Aorta (tissue), 5 donors: ENCODE data around the gene PCDH8. TPM values are rescaled to one million over a fixed set of nuclear protein-coding genes. Genes with fewer than 3 reads are reported as not detected.
A peak's percentile ranks its signal among the peaks of the same experiment; 100 is the strongest.

Experiments
- ATAC-seq: fragments of 200-7000 bp; cut with Tn5 transposase; one replicate; pipeline ENCODE4 v1.9.1; 2022; ENCODE audit warnings: moderate library complexity; ENCODE audit not compliant: low FRiP score
- DNase-seq, 2 donors: peaks; one replicate each; pipeline ENCODE4 v3.0.0-alpha.2; 2020
- H3K27ac ChIP-seq, 2 donors: one replicate each; pipeline ENCODE4 v1.5.1; 2013; ENCODE audit warnings: low read length in 2 of 2, mild to moderate bottlenecking in 2 of 2, moderate library complexity in 2 of 2, control low read depth in 1 of 2, inconsistent platforms in 1 of 2, low read depth in 1 of 2
- H3K27me3 ChIP-seq, 2 donors: one replicate each; pipeline ENCODE4 v1.6.1; 2013; ENCODE audit warnings: control low read depth in 1 of 2, low read length in 1 of 2, mild to moderate bottlenecking in 1 of 2, moderate library complexity in 1 of 2; ENCODE audit not compliant: insufficient read depth in 2 of 2, control insufficient read depth in 1 of 2
- H3K36me3 ChIP-seq, 2 donors: one replicate each; pipeline ENCODE4 v1.6.1; 2013; ENCODE audit warnings: control low read depth in 1 of 2, low read length in 1 of 2, mild to moderate bottlenecking in 1 of 2; ENCODE audit not compliant: insufficient read depth in 2 of 2, control insufficient read depth in 1 of 2
- H3K4me1 ChIP-seq, 2 donors: one replicate each; pipeline ENCODE4 v1.6.1; 2013; ENCODE audit warnings: low read length in 2 of 2, control low read depth in 1 of 2, mild to moderate bottlenecking in 1 of 2, moderate library complexity in 1 of 2; ENCODE audit not compliant: insufficient read depth in 2 of 2, control insufficient read depth in 1 of 2
- H3K4me3 ChIP-seq, 2 donors: one replicate each; pipeline ENCODE4 v1.5.1; 2013; ENCODE audit warnings: low read length in 2 of 2, control low read depth in 1 of 2, mild to moderate bottlenecking in 1 of 2
- H3K9me3 ChIP-seq: one replicate; pipeline ENCODE4 v1.6.1; 2013; ENCODE audit warnings: mild to moderate bottlenecking, low read length; ENCODE audit not compliant: control insufficient read depth
- WGBS, 2 donors: extraction: QIAGEN DNeasy Blood & Tissue Kit; methylation state at CpG; one replicate each; pipeline ENCODE4 v1.1.7; 2013; 5-methylcytosine and 5-hydroxymethylcytosine counted together
- intact Hi-C, 2 donors: fragments of 100-400 bp; cut with DNase I; formaldehyde crosslinking; loops; one replicate each; pipeline versions ENCODE4 v1.14.2 to v1.15.0; 2022
- polyA plus RNA-seq, 2 donors: library from polyadenylated mRNA; stranded (reverse); fragments of 200-250 nt; gene quantifications; one replicate each; pipeline ENCODE4 v1.2.3, GENCODE V29; 2013
- total RNA-seq, 2 donors: library from RNA; stranded (reverse); fragmentation: NEBNext Ultra II Directional; extraction: Animal tissue kit (Norgen Biotek cat#: 25700); gene quantifications; one replicate each; pipeline ENCODE4 v1.2.1, GENCODE V29; 2021
- donor health status: healthy with polysubstance abuse.
- donor health status: Bipolar disorder and iron deficiency.
- donor health status: DM: no; HTN: no; CAD: no.
- donor health status: DM: no; HTN: no; CAD: no.
- donor health status: DM: yes; HTN: yes; CAD: no.

PCDH8 gene
- total and polyA plus RNA-seq, 4 donors, result 0.21 TPM; not detected in 3

DNA sequence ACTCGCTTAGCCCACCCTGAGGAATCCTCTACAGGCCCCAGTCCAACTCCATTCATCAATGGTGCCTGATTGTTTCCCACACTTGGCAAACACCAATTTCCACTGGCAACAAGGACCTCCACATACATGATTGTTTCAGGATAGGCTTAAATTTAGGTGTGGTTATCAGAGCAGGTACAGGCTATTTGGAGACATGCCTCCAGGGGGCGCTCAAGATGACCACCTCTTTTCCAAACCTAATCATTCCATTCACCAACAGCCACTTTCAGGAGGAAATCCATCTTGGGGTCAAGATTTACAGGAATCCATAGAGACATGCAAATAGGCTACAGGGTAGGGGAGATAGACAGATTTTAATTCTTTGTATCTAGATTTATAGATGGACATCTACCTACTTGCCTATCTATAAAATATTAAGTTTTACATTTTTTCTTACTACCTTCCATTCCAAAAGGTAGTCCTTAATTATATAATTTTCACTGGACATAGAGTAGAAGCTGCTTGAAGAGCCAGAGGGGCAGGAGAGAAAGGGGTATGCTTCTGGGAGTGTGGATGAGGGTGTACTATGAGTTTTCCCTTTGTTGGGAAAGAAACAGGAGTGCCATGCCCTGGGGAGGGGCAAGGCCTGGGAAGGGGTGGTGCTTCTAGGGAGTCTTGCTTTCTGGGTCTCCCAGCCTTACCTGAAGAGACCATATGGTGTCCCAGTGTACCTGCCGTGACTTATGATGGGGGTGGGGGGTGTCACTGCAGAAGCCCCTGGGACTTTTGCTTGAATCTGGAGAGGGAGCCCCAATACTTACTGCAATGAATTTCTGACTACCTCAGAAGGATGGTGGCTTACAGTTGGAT, 14.1 kb upstream of the PCDH8 start:
- DNase-seq (no peak), ATAC-seq (no peak)
- no peaks in the 10 kb centered on the region for H3K27me3 ChIP-seq
- no peak overlapping the region for H3K4me3 ChIP-seq
- WGBS, 2 donors, result 56% methylated on average over 3 of the region's 3 CpGs
- intact Hi-C loops, result no loop called here
- no peak overlapping the region for H3K27ac ChIP-seq
- no peaks in the 10 kb centered on the region for H3K4me1 ChIP-seq
- H3K9me3 ChIP-seq, result no peaks in the 10 kb centered on the region
- no peaks in the 10 kb centered on the region for H3K36me3 ChIP-seq

- intact Hi-C loops, result no loop called here
- Histone ChIP-seq H3K27ac (no peak overlapping the region), H3K36me3 (no peaks in the 10 kb centered on the region), H3K27me3 (no peaks in the 10 kb centered on the region), H3K9me3 (no peaks in the 10 kb centered on the region), H3K4me1 (no peaks in the 10 kb centered on the region), H3K4me3 (no peak overlapping the region)
- no peak for ATAC-seq
- no peak for DNase-seq
- WGBS, 2 donors, result 75 to 82% methylated on average over 2 of the region's 2 CpGs
These were observed 4.0 kb upstream of the PCDH8 start for GRCh38 chr13:52852444-52852843.

- intact Hi-C loops, result no loop called here
- no peaks in the 10 kb centered on the region for H3K36me3 ChIP-seq
- ATAC-seq, result peak; percentile 60
- H3K27me3 ChIP-seq, result no peaks in the 10 kb centered on the region
- H3K27ac ChIP-seq, result no peak overlapping the region
- no peaks in the 10 kb centered on the region for H3K4me1 ChIP-seq
- H3K9me3 ChIP-seq, result no peaks in the 10 kb centered on the region
- peak in 1 of 2 donors; percentile 79 for DNase-seq
- H3K4me3 ChIP-seq, result peak overlapping the region; percentile 35 to 77
- 1% methylated on average over 60 of the region's 60 CpGs for WGBS, 2 donors
These were observed 2.9 kb upstream of the PCDH8 start for GRCh38 chr13:52851137-52851962.

DNA sequence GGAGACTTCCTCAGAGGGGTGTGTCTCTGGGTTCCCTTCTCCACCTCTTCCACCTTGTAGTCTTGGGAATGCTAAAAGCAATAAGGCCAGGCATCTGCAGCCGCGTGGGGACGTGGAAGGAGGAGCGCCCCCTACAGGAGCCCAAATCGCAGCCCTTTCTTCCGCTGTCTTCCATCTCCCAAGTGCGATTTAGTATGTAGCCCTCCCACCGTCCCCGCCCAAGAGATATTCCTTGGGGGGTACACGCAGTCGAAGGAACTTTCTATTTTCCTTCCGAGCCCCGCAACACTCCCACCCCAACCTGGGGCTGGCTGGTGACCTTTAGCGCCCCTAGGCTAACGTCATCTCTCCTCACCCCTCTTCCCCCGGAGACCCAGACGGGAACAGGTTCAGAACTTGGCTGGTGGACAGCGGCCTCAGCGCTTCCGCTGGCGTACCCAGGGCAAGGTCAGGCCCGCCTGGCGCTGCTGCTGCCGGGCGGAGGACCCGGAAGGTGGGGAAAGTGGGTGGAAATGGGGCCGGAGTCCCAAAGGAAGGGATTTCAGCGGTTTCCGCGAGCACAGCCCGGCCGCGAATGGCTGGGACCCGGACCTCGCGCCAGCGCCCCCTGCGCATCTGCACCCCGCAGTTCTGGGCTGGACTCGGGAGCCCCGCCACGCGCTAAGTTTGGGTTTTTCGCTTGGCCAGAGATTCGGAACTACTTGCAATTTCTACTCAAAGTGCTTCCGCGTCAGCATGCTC, 2.1 kb upstream of the PCDH8 start:
- peak; percentile 83 to 92 for DNase-seq
- 0 to 1% methylated on average over 47 of the region's 47 CpGs for WGBS, 2 donors
- peak; percentile 85 for ATAC-seq
- H3K4me1 ChIP-seq, result no peaks in the 10 kb centered on the region
- H3K27me3 ChIP-seq, result no peaks in the 10 kb centered on the region
- no peaks in the 10 kb centered on the region for H3K36me3 ChIP-seq
- H3K9me3 ChIP-seq, result no peaks in the 10 kb centered on the region
- intact Hi-C loops, result no loop called here
- H3K4me3 ChIP-seq, result peak overlapping the region; percentile 35 to 77
- no peak overlapping the region for H3K27ac ChIP-seq

DNA sequence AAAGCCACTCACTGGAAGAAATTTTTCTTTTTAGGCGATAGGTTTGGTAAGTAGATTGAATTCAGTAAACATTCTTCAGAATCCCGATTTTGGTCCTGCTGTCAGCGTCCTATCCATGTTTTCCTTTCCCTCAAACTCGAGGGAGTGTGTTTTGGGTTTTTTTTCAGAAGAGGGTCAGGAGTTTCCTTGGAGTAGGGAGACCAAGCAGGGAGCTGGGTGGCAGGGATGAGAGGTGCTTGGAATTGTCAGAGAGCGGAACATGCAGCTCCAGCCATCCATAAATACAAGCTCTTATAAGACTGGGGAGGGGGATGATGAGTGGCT, 1.6 kb upstream of the PCDH8 start:
- H3K4me3 ChIP-seq, result no peak overlapping the region
- H3K36me3 ChIP-seq, result no peaks in the 10 kb centered on the region
- no peaks in the 10 kb centered on the region for H3K4me1 ChIP-seq
- intact Hi-C loops, result no loop called here
- ATAC-seq (no peak), DNase-seq (no peak)
- no peaks in the 10 kb centered on the region for H3K9me3 ChIP-seq
- WGBS, 2 donors, result 4 to 6% methylated on average over 5 of the region's 5 CpGs
- no peaks in the 10 kb centered on the region for H3K27me3 ChIP-seq
- H3K27ac ChIP-seq, result no peak overlapping the region

DNA sequence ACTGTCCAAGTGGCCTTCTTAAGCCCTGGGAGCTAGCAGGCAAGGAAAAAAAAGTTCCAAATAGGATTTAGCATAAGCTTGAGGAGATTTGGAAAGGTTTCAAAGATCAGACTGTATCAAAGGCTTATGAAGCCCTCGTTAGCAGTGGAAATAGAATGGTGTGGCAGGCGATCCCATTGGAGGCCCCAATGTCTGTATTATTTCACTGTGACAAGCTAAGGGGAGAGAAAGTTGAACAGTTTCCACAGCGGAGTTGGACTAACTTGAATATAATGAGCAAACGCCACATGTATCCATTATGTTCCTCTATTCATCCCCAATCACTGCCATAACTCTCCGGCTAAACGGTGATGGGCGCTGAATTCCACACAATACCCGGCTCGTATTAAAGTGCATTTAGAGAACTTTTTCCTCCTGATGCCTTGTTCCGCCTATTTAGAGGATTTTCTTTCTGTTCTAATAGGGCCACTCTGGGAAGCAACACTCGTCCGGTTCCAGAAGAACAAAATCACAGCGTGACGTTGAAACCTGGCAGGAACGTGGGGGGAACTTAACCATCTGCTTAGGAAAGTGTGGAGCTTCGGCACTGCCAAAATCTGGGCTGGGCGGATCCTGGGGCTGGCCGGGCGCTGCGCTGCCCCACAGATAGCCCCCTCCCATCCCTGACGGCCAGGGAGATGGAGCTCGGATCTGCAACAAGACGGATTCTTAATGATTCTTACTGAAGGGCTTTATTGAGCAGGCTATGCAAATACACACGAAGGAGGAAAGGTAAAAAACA, 1.0 kb upstream of the PCDH8 start:
- no peaks in the 10 kb centered on the region for H3K27me3 ChIP-seq
- no peaks in the 10 kb centered on the region for H3K36me3 ChIP-seq
- no peaks in the 10 kb centered on the region for H3K4me1 ChIP-seq
- ATAC-seq (no peak), DNase-seq (no peak)
- intact Hi-C loops, result loop anchor here in 1 of 2 donors (5.0 kb wide), 1 partner anchor 118 kb away; no protein-coding TSS in a partner anchor
- H3K27ac ChIP-seq, result no peak overlapping the region
- no peaks in the 10 kb centered on the region for H3K9me3 ChIP-seq
- H3K4me3 ChIP-seq, result no peak overlapping the region
- 6% methylated on average over 24 of the region's 24 CpGs for WGBS, 2 donors

DNA sequence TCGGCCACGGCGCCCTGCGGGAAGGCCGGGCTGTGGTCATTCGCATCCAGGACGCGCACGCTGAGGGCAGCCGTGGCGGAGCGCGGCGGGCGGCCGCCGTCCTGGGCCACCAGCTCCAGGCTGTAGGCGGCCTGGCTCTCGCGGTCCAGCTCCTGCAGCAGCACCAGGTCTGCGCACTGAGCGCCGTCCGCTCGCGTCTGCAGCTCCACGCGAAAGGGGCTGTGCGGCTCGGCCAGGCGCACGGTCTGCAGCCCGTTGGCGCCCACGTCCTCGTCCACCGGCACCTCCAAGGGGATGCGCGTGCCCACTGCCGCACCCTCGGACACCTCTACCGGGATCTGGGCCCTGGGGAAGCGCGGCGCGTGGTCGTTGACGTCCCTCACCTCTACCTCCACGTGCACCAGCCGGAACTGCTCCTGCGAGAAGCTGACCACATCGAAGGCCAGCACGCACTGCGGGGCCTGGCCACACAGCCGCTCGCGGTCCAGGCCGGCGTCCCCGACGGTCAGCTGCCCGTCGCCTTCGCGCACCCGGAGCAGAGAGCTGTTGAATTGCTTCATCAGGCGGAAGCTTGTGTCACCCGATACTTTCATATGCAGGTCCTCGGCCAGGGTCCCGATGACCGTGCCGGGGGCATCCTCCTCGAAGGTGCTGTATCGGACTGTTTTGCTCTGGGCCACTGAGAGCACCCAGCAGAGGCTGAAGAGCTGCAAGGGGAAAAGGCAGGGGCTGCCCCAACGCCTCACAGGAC, 583 bp downstream of the PCDH8 start:
- no peaks in the 10 kb centered on the region for H3K36me3 ChIP-seq
- H3K4me3 ChIP-seq, result no peak overlapping the region
- H3K4me1 ChIP-seq, result no peaks in the 10 kb centered on the region
- H3K27ac ChIP-seq, result no peak overlapping the region
- intact Hi-C loops, result loop anchor here in 1 of 2 donors (5.0 kb wide), 1 partner anchor 119 kb away; no protein-coding TSS in a partner anchor
- H3K27me3 ChIP-seq, result no peaks in the 10 kb centered on the region
- ATAC-seq (no peak), DNase-seq (peak in 1 of 2 donors; percentile 62)
- no peaks in the 10 kb centered on the region for H3K9me3 ChIP-seq
- WGBS, 2 donors, result 6 to 7% methylated on average over 56 to 75 of the region's 75 CpGs
